ENCODE data around the gene EMC7.

DNA sequence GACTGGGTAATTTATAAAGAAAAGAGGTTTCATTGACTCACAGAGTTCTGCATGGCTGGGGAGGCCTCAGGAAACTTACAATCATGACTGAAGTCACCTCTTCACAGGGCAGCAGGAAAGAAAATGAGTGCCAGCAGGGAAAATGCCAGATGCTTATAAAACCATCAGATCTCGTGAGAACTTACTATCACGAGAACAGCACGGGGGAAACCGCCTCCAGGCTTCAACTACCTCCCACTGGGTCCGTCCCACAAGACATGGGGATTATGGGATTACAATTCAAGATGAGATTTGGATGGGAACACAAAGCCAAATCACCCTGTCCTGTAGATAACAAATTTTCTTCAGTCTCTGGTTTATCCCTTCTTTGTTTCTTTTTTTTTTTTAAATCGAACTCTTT is 31.7 kb downstream of the EMC7 start:
- TF ChIP-seq, protein P1, sequence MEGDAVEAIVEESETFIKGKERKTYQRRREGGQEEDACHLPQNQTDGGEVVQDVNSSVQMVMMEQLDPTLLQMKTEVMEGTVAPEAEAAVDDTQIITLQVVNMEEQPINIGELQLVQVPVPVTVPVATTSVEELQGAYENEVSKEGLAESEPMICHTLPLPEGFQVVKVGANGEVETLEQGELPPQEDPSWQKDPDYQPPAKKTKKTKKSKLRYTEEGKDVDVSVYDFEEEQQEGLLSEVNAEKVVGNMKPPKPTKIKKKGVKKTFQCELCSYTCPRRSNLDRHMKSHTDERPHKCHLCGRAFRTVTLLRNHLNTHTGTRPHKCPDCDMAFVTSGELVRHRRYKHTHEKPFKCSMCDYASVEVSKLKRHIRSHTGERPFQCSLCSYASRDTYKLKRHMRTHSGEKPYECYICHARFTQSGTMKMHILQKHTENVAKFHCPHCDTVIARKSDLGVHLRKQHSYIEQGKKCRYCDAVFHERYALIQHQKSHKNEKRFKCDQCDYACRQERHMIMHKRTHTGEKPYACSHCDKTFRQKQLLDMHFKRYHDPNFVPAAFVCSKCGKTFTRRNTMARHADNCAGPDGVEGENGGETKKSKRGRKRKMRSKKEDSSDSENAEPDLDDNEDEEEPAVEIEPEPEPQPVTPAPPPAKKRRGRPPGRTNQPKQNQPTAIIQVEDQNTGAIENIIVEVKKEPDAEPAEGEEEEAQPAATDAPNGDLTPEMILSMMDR (IDR thresholded peaks at IDR 0.05): no peak
- no peak for TF ChIP-seq POLR2A (IDR thresholded peaks at IDR 0.05)

Data from testis (tissue), 2 donors.